GM19099 (cell line): Measurements from ENCODE around the gene CCR9.

Experiments
- POLR2A ChIP-seq: IDR thresholded peaks from 3 replicates; pipeline ENCODE4 v1.6.1; 2011; ENCODE audit warnings: low read depth; ENCODE audit not compliant: insufficient read length; ENCODE audit errors: extremely low read depth

CCR9 gene

GRCh38 chr3:45950686-45951600 is 64.6 kb downstream of the CCR9 start:
- TF ChIP-seq POLR2A: no peak

DNA sequence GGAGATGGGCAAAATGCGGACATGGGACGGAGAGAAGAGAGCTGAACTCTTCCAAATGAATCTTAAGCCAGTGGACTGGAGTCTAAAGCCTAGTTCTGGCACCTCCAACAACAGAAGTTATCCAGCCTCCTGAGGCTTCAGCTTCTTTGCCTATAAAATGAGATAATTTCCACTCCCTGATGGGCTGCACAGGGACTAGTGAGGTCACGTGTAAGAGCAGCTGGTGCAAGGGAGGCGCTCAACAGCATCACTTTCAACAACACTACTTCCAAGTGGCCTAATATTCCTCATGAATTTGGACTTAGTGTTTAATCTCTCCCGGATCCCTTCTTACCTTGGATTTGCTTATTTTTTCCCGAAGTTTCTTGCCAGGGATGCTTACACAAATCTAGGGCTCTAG is 65.6 kb downstream of the CCR9 start:
- TF ChIP-seq POLR2A: no peak

GRCh38 chr3:45952456-45952855 is 66.1 kb downstream of the CCR9 start:
- TF ChIP-seq POLR2A: no peak
